Activated T-helper 1 cell treated with Interleukin-2 at 50 U/mL for 16 hours (primary cell): ENCODE results near the gene PCP4L1.
A peak's percentile ranks its signal among the peaks of the same experiment; 100 is the strongest.

ENCODE experiments used
- DNase-seq: peaks from one replicate; pipeline ENCODE4 v3.0.0-alpha.2; 2020; ENCODE audit warnings: low read depth

PCP4L1 gene

DNA sequence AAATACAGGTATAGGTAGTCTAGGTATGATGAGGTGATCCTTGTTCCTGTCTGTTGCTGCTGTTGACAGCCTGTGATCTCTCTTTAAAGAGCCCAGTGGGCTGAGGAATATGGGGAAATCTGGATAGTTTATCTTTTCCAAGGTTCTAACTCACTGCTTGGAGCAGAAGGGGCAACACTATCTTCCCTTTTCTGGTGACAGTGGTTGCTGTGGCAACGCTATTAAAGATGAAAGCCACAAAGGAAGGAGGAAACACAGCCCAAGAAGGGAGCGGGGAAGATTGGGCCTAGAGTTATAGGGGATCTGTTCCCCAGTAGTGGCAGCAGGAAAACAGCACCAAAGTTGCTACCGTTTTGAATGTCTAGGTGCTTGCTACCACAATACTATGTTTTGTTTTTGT, 8.8 kb downstream of the PCP4L1 start:
- DNase-seq, result no peak

GRCh38 chr1:161273402-161273801, 14.9 kb downstream of the PCP4L1 start:
- no peak for DNase-seq

DNA sequence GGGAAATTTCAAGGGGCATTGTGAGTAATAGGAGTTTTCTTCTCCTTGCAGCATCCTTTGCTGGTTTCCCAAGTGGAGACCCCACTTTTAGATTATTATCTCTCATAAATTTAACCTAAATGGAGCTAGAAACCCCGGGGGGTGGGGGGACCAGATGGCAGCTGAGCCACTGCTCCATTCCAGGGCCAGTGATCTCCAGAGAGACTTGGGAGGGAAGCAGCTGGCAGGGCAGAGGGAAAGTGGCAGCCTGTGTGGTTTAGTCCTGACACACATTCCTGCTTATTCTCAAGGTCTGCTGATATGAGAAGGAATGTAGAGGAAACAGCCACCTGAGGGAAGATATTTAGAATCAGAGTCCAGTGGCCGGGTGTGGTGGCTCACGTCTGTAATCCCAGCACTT, 16.3 kb downstream of the PCP4L1 start:
- no peak for DNase-seq

GRCh38 chr1:161282991-161283390, 24.4 kb downstream of the PCP4L1 start:
- no peak for DNase-seq

DNA sequence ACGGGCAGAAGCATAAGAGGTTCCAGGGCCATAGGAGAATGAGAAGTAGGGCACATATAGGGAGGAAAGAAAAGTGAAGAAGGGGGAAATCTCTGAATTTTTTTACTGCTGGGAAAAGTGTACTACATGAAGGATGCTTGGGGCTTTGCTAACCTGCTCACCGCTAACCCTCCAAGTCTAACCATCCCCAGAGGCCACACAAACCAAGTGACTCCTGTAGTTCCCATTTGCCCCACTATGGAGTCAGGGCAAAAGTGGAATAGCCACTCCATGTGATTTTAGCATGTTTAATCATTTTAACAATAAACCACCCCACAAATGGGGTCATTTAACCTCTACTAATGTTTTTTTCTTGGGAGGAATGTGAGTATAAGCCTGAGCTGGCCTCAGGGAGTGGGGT, 26.6 kb downstream of the PCP4L1 start:
- DNase-seq, result no peak

GRCh38 chr1:161285521-161285920, 27.0 kb downstream of the PCP4L1 start:
- no peak for DNase-seq

- no peak for DNase-seq
Measured at GRCh38 chr1:161287482-161288054, 29.0 kb downstream of the PCP4L1 start.

DNA sequence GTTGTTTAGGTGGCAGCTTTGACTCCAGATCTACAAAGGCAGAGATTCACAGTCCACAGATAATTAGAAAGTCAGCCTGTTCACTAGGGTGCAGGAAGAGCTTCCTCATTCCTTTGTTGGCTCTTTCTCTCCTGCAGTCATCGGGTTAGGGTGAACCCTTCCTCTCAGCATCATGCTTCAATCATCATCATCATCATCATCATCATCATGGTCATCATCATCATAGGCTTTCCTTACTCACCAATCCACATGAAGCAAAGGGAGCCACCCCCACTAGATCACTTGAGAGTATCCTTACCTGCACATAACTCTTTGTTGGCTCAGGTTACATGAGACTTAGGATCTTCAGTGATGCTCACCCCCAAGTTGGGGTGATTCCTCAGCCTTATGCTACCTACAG, 32.2 kb downstream of the PCP4L1 start:
- no peak for DNase-seq

DNA sequence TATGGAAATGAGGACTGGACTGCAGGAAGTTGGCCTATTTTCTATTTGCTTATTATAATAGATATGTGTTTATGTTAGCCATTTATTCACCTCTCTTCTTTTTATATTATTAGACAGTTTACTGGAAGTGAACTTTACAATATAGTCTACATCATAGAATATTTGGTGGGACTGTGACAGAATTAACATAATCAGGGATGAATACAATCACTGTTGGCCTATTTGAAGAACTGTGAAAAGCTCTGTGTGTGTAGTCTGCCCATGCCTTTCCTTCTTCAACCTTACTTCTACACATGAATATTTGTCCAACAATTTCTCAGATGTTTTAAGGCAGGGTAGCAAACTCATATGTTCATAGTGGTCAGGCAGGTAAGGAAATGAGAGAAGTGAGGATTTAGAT, 38.9 kb downstream of the PCP4L1 start:
- DNase-seq, result no peak

- no peak for DNase-seq
Measured at GRCh38 chr1:161298116-161298515, 39.6 kb downstream of the PCP4L1 start.

DNA sequence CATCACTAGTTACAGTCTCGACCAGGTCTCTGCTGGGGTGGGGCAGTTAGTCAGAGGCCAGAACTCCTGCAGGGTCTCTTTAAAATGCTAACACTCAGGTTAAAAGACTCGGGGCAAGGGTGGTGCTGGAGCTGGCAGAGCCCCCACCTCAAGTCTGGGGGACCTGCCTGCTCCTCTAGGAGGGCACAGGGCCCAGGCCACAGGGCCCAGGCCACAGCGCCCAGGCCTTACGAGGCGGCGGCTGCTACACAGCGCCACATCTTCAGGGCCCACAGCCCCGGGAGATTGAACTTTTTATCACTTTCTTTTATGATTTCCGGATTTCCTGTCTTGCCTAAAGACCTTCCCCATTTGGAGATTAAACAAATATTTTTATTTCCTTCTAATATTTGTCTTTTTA, 40.8 kb downstream of the PCP4L1 start:
- no peak for DNase-seq

GRCh38 chr1:161300478-161300877, 41.9 kb downstream of the PCP4L1 start:
- DNase-seq, result no peak

- no peak for DNase-seq
Measured at GRCh38 chr1:161304927-161305866, 46.7 kb downstream of the PCP4L1 start.

GRCh38 chr1:161305867-161306519, 47.4 kb downstream of the PCP4L1 start:
- DNase-seq, result peak; percentile 81

- DNase-seq, result no peak
Measured at GRCh38 chr1:161307230-161307768, 48.8 kb downstream of the PCP4L1 start.

DNA sequence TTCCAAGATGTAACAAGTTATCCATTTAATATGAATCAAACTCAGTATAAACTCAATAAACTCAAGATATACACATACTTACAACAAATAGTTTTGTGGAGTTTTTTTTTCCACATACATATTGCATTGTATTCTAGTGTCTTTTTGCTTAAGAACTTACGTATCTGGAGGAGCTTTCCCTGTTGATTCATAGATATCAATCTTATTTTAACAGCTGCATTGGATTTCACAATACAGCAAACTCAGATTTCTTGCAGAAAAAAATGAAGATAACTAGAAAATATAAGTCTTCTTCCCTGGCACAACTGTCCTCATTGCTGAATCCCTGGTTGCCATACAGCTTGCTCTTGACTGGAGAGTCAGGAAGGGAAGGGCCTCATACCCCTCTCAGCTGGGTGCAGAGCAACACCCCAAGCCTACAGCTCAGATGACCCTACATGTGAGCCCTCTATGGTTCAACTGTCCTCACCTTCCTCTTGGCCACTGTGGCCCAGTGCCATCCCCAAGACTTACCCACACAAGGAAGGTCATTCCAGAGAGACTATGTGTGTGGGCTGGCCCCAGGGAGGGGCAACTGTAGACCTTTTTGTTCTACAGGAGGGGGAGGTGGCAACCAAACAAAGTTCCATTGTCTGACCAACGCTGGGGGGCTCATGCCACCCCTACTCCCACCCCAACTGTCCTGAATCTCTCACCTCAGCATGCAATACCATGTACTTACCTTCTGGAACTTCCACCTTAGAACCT, 49.5 kb downstream of the PCP4L1 start:
- no peak for DNase-seq

DNA sequence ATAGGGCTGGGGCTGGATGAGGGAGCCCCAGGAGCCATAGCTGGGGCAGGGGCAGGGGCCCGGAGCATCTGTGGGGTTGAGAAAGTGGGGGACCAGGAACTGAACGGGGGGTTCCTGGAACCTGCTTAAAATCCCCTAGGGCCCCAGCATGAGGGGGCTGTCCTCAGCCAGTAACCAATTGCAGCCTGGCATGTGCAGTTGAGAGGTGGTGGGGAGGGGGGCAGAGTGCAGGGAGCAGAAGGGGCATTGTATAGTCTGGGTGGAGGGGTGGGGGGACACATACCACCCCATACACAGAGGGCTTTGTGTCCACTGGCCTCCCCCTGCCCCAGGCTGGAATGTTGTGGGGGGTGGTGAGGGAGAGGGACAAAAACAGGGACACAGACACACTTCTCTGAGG, 51.3 kb downstream of the PCP4L1 start, which contains the start of gene MPZ:
Gene MPZ (minus strand): TSS at position 101 of the 400 bp plus-strand sequence. CDS start 63 bp downstream, at position 38.
- DNase-seq, result no peak

- DNase-seq, result no peak
Measured at GRCh38 chr1:161311595-161312181, 53.1 kb downstream of the PCP4L1 start.

DNA sequence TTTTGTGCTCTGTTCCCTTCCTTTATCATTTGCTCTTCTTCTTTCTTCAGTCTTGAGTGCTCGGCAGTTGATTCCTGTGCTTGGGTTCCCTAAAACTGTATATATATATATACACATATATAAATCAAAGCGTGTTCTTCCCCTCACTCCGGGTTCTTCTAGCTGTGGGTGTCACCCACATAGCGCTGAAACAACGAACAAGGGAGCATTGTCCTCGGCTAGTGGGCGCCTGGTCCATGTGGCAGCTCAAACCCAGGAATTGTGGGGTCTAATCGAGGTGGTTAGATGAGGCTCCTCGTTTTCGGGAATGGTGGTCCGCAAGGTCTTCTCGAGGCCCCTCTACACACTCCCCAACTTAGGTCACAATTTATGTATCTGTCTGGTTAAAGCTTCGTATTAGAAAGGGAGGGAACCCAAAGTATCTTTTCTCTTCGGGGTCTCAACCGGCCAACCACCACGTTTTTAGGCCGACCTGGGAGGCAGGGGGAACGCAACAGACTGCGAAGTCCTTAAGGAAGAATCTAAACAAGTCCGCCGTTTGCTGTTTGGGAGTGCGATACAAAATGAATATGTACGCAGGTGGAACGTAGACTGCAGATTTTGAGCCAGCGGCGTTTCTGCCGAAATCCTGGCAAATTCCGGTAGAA, 55.1 kb downstream of the PCP4L1 start:
- no peak for DNase-seq

DNA sequence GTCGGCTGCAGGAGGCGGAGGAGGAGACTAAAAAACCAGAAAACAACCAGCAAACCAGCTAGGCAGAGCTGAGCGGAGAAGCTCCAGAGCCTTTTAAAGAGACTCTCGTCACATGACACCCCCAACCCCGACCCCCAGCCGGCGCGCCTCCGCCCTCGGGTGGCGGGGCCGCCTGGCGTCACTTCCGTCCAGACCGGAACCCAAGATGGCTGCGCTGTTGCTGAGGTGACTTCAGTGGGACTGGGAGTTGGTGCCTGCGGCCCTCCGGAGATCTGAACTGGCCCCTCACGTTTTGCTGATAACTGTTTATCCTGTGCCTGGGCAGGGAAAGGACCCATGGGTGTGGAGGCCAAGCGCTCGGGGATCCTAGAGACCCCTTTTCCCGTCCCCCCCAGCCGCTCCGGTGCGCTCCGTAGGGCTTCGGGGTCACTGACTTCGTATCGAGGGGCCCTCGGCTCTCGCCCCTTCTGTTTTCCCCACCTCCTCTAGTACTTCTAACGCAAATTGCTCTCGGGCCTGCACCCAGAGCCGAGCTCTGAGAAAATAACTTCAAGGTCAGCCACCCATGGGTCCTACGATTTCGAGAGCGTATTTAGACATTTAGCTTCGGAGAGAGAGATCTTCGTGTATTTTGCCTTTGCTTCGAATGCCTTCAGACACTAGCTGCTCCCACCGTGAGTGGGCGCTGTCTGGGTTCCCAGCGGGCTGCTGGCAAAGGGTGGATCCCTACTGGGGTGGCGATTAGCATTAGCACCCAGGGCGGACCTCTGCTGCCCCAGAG, 55.8 kb downstream of the PCP4L1 start, which contains the start of gene SDHC:
Gene SDHC (plus strand): TSS at position 181 of the 781 bp plus-strand sequence. CDS start 25 bp downstream, at position 206.
- peak; percentile 87 for DNase-seq
